A549 (cell line): ENCODE results near the gene VPS37D.

ENCODE experiments used
- CHD2 ChIP-seq: fragments of 150-350 bp; IDR thresholded peaks from 2 replicates; pipeline ENCODE4 v1.6.1; 2014; ENCODE audit warnings: low read length; ENCODE audit not compliant: partially characterized antibody
- ESRRA ChIP-seq: fragments of 150-350 bp; IDR thresholded peaks from 2 replicates; pipeline ENCODE4 v1.6.1; 2014; ENCODE audit warnings: mild to moderate bottlenecking, low read length, borderline replicate concordance
- MAFK ChIP-seq: fragments of 450-650 bp; IDR thresholded peaks from 2 replicates; pipeline ENCODE4 v1.6.1; 2014; ENCODE audit not compliant: partially characterized antibody
- MAZ ChIP-seq: fragments of 150-350 bp; IDR thresholded peaks from 2 replicates; pipeline ENCODE4 v1.6.1; 2014; ENCODE audit warnings: antibody characterized with exemption, low read depth, low read length, borderline replicate concordance
- SREBF2 ChIP-seq: fragments of 450-650 bp; IDR thresholded peaks from 2 replicates; pipeline ENCODE4 v1.6.1; 2014; ENCODE audit warnings: mild to moderate bottlenecking, moderate library complexity
- TF ChIP-seq, protein P1 (sequence below): fragments of >200 bp; sonication (Bioruptor Twin); formaldehyde crosslinking; IDR thresholded peaks from 3 replicates; pipeline ENCODE4 v1.5.1; 2016

DNA sequence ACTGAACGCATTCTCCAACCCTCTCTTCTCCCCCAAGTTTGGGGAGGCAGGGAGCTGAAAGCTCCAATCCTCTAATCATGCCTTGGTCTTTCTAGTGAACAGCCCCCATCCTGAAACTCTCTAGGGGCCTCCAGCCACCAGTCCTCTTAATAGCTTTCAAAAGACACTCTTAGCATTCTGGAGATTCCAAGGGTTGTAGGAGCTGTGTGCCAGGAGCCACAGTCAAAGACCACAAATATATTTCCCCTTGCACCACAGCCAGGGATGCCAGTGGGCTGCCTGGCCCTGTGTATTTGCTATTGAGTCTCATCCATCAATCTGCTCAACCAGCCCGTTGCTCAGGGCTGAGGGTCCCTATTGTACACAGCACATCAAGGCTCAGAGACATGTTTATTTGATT is 24.8 kb upstream of the VPS37D start:
- TF ChIP-seq SREBF2 (no peak), ESRRA (no peak), CHD2 (no peak), MAFK (no peak), MAZ (no peak)
- TF ChIP-seq, protein P1, sequence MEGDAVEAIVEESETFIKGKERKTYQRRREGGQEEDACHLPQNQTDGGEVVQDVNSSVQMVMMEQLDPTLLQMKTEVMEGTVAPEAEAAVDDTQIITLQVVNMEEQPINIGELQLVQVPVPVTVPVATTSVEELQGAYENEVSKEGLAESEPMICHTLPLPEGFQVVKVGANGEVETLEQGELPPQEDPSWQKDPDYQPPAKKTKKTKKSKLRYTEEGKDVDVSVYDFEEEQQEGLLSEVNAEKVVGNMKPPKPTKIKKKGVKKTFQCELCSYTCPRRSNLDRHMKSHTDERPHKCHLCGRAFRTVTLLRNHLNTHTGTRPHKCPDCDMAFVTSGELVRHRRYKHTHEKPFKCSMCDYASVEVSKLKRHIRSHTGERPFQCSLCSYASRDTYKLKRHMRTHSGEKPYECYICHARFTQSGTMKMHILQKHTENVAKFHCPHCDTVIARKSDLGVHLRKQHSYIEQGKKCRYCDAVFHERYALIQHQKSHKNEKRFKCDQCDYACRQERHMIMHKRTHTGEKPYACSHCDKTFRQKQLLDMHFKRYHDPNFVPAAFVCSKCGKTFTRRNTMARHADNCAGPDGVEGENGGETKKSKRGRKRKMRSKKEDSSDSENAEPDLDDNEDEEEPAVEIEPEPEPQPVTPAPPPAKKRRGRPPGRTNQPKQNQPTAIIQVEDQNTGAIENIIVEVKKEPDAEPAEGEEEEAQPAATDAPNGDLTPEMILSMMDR, result no peak
